ENCODE data around the gene PDK3. TPM values are rescaled to one million over a fixed set of nuclear protein-coding genes. Genes with fewer than 3 reads are reported as not detected.

PDK3 gene
- total RNA-seq, 1 donor from 2014 or later, result 11.6 TPM

DNA sequence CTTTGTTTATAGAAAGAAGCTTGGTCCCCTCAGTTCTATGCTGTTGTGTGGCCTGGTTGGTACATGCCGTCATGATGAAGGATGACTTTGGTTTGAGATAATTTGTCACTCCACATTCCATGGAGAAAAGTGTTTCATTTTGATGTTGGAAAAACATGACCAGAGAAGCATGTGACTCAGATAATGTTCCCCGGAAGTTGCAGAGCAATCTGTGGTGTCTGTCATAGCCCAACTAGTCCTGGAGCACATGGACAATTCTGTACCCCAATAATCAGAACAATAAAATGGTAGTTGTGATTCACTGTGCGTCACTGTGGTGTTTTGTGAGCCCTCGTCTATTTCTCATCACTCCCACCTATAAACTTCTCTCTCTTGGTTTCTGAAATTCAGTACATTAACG lies 85.1 kb downstream of the PDK3 start:
- TF ChIP-seq, protein P1, sequence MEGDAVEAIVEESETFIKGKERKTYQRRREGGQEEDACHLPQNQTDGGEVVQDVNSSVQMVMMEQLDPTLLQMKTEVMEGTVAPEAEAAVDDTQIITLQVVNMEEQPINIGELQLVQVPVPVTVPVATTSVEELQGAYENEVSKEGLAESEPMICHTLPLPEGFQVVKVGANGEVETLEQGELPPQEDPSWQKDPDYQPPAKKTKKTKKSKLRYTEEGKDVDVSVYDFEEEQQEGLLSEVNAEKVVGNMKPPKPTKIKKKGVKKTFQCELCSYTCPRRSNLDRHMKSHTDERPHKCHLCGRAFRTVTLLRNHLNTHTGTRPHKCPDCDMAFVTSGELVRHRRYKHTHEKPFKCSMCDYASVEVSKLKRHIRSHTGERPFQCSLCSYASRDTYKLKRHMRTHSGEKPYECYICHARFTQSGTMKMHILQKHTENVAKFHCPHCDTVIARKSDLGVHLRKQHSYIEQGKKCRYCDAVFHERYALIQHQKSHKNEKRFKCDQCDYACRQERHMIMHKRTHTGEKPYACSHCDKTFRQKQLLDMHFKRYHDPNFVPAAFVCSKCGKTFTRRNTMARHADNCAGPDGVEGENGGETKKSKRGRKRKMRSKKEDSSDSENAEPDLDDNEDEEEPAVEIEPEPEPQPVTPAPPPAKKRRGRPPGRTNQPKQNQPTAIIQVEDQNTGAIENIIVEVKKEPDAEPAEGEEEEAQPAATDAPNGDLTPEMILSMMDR (IDR thresholded peaks at IDR 0.05; ENCODE audit: unreplicated experiment), result no peak
- peaks cover 3% of the 10 kb centered on the region for H3K4me1 Mint-ChIP-seq (ENCODE audit: unreplicated experiment)
- no peak overlapping the region for H3K4me3 Mint-ChIP-seq (ENCODE audit: unreplicated experiment)
- no peaks in the 10 kb centered on the region for H3K27me3 Mint-ChIP-seq (ENCODE audit: unreplicated experiment)
- H3K9me3 Mint-ChIP-seq (ENCODE audit: unreplicated experiment), result no peaks in the 10 kb centered on the region
- no peaks in the 10 kb centered on the region for H3K36me3 Mint-ChIP-seq (ENCODE audit: low read depth, unreplicated experiment)
- no peak overlapping the region for H3K27ac Mint-ChIP-seq (ENCODE audit: unreplicated experiment)
- no peak for DNase-seq (ENCODE audit: low spot score)

DNA sequence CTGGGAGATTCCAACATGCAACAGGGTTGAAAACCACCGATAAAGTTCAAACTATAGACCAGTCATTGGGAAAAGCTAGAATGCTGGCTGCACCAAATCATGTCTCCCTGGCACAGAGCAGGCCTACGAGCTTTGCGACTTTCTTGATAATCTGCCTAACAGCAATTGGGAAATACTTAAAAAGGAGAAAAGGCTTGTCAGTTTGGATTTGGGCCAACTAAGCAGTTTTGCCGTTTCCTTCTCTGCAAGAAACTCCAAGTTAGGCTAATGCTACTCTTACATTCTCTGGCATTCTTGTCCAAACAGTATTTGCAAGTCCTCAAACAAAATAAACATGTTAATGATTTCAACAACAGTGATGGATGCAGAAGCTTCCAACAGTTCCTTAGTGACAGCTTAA lies 87.9 kb downstream of the PDK3 start:
- Mint-ChIP-seq H3K27ac (ENCODE audit: unreplicated experiment) (no peak overlapping the region), H3K36me3 (ENCODE audit: low read depth, unreplicated experiment) (no peaks in the 10 kb centered on the region), H3K4me1 (ENCODE audit: unreplicated experiment) (no peaks in the 10 kb centered on the region), H3K4me3 (ENCODE audit: unreplicated experiment) (no peak overlapping the region), H3K27me3 (ENCODE audit: unreplicated experiment) (no peaks in the 10 kb centered on the region), H3K9me3 (ENCODE audit: unreplicated experiment) (no peaks in the 10 kb centered on the region)
- DNase-seq (ENCODE audit: low spot score), result no peak
- TF ChIP-seq, protein P1 (IDR thresholded peaks at IDR 0.05; ENCODE audit: unreplicated experiment), result no peak

DNA sequence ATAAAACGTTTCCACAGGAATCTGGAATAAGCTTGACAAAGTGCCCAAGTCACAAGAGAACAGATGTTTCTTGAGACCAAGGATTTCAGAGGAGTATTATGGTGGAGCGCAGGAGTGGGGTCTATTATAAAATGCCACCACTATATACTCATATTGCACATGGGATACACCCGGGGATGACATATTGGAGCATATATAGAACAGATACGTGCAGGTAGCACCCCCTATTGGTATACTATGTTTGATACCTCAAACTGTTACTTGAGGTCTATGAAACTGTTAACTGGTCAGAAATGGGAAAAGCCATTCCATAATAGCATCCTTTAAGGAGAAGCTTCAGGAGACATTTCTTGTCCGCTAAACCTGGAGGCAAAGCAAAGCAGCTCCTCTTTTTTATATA lies 96.0 kb downstream of the PDK3 start:
- Mint-ChIP-seq H3K27me3 (ENCODE audit: unreplicated experiment) (no peaks in the 10 kb centered on the region), H3K4me1 (ENCODE audit: unreplicated experiment) (peaks cover 5% of the 10 kb centered on the region), H3K36me3 (ENCODE audit: low read depth, unreplicated experiment) (no peaks in the 10 kb centered on the region), H3K9me3 (ENCODE audit: unreplicated experiment) (no peaks in the 10 kb centered on the region), H3K27ac (ENCODE audit: unreplicated experiment) (no peak overlapping the region), H3K4me3 (ENCODE audit: unreplicated experiment) (no peak overlapping the region)
- DNase-seq (ENCODE audit: low spot score), result no peak
- TF ChIP-seq, protein P1 (IDR thresholded peaks at IDR 0.05; ENCODE audit: unreplicated experiment), result no peak

- TF ChIP-seq, protein P1 (IDR thresholded peaks at IDR 0.05; ENCODE audit: unreplicated experiment), result no peak
- DNase-seq (ENCODE audit: low spot score), result no peak
- Mint-ChIP-seq H3K27me3 (ENCODE audit: unreplicated experiment) (no peaks in the 10 kb centered on the region), H3K4me3 (ENCODE audit: unreplicated experiment) (no peak overlapping the region), H3K27ac (ENCODE audit: unreplicated experiment) (no peak overlapping the region), H3K9me3 (ENCODE audit: unreplicated experiment) (no peaks in the 10 kb centered on the region), H3K36me3 (ENCODE audit: low read depth, unreplicated experiment) (no peaks in the 10 kb centered on the region), H3K4me1 (ENCODE audit: unreplicated experiment) (peaks cover 5% of the 10 kb centered on the region)
These were observed 98.4 kb downstream of the PDK3 start for GRCh38 chrX:24563291-24564010.

DNA sequence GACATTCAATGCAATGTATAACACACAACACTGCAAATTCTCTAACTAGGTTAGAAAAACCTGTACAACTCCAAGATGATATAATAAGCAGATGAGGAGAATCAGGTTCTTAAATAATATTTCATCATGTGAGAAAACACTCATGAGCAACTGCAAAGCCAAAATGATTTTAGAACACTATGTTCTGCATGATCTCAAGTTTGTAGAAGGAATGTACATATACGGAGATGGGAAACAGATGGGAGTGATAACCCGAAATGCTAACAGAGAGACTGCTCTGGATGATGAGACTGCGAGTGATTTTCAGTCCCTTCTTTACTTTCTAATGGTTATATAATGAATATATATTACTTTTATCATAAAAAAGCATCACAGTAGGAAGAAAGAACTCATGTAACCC lies 101.2 kb downstream of the PDK3 start:
- no peaks in the 10 kb centered on the region for H3K27me3 Mint-ChIP-seq (ENCODE audit: unreplicated experiment)
- H3K4me1 Mint-ChIP-seq (ENCODE audit: unreplicated experiment), result no peaks in the 10 kb centered on the region
- no peak overlapping the region for H3K4me3 Mint-ChIP-seq (ENCODE audit: unreplicated experiment)
- H3K27ac Mint-ChIP-seq (ENCODE audit: unreplicated experiment), result no peak overlapping the region
- DNase-seq (ENCODE audit: low spot score), result no peak
- TF ChIP-seq, protein P1 (IDR thresholded peaks at IDR 0.05; ENCODE audit: unreplicated experiment), result no peak
- no peaks in the 10 kb centered on the region for H3K36me3 Mint-ChIP-seq (ENCODE audit: low read depth, unreplicated experiment)
- no peaks in the 10 kb centered on the region for H3K9me3 Mint-ChIP-seq (ENCODE audit: unreplicated experiment)
